Measurements from ENCODE around the gene LCE2D. TPM values are rescaled to one million over a fixed set of nuclear protein-coding genes. Genes with fewer than 3 reads are reported as not detected.

LCE2D gene, protein sequence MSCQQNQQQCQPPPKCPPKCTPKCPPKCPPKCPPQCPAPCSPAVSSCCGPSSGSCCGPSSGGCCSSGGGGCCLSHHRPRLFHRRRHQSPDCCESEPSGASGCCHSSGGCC
- total RNA-seq = not detected in 2 replicates

GRCh38 chr1:152663098-152663497, at the start of gene LCE2D:
Gene LCE2D (plus strand): TSS chr1:152663380. CDS start chr1:152664106, 726 bp downstream.

DNA sequence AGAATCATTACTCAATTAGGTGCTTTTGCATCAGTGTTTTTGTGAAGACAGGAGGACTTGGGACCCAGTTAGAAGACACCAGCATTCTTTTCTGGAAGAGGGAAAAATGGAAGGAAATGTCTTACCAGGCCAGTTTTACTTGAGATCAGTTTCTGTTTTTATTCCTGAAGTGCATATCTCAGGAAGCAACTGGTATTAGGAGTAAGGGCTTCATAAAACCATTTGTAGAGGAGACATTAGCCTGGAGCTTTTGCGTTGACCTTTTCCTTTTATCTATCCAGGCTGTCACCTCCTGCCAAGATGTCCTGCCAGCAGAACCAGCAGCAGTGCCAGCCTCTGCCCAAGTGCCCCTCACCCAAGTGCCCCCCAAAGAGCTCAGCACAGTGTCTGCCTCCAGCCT, 49.7 kb upstream of the LCE2D start, which contains the start of gene LCE3B:
Gene LCE3B (plus strand): TSS at position 301 of the 400 bp plus-strand sequence. CDS start 0 bp downstream, at position 301.

GRCh38 chr1:152622803-152623202, 40.4 kb upstream of the LCE2D start, which contains the start of gene LCE3A:
Gene LCE3A (minus strand): TSS chr1:152623103. CDS start chr1:152623103, 0 bp downstream.

DNA sequence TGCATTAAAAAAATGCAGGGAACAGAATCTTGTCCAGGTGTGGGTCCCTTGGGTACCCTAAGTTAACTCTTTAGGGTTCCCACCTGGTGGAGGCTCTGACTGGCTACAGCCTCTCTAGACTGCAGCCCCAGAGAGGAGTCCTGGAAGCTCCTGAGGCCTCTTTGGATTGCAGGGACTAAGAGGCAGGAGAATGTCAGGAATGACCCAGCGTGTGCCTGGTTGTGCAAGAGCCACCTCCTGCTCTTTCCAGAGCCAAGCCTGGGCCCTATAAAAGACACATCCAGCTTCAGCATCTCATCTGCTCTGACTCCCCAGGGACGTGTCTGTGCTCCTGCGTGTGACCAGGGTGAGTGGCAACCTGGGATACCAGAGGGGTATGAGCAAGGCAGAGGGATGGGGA, 11.8 kb downstream of the LCE2D start, which contains the start of gene LCE2C:
Gene LCE2C (plus strand): TSS at position 297 of the 400 bp plus-strand sequence. CDS start 737 bp downstream, outside the sequence.

GRCh38 chr1:152685823-152686222, 22.6 kb downstream of the LCE2D start, which contains the start of gene LCE2B:
Gene LCE2B (plus strand): TSS chr1:152686123. CDS start chr1:152686844, 721 bp downstream.

DNA sequence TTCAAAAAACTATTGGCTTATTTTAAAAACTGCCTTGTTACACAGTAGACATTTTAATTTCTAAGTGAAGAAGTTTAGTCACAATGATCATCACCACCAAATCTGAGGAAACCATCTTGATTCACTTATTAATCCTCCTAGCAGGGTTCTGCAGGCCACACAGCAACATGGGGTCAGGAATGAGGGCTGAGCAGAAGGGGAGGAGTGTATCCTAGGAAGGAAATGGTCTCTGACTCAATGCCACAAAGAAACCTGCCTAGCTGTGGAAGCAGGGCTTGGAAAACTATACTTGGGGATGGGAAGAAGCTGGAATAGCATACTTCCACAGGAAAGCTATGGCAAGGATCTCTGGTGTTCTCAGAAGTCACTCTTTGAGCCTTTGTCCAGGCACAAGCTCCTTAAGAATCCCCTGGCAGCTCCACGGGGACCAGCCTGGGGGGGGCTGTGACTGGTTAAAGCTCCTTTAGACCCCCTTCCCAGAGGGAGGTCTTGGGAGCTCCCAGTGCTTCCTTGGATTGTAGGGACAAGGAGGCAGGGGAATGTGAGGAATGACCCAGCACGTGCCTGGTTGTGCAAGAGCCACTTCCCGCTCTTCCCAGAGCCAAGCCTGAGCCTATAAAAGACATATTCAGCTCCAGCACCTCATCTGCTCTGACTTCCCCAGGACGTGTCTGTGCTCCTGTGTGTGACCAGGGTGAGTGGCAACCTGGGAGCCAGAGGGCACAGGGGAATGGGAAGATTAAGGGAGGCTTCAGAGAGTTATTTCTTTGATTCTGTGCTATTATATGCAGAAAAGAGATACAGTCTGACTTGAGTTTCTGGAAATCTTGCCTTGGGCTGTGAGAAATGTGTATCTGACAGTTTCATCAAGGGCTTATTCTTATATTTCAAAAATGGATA, 34.8 kb downstream of the LCE2D start, which contains the start of gene LCE2A:
Gene LCE2A (plus strand): TSS at position 645 of the 900 bp plus-strand sequence. CDS start 557 bp downstream, outside the sequence.

GRCh38 chr1:152707860-152708259, 44.7 kb downstream of the LCE2D start, which contains the start of gene LCE4A:
Gene LCE4A (plus strand): TSS chr1:152708160. CDS start chr1:152709076, 916 bp downstream.

Other genes with a start within 250 kb of the LCE2D start
- gene CRNN, start 249.1 kb upstream of the LCE2D start, total RNA-seq = not detected in 2 replicates
- not detected in 2 replicates for gene LCE5A, start 152.6 kb upstream of the LCE2D start, total RNA-seq
- gene CRCT1, start 148.9 kb upstream of the LCE2D start, total RNA-seq = not detected in 2 replicates
- gene LCE3E, start 96.6 kb upstream of the LCE2D start, total RNA-seq = not detected in 2 replicates
- gene LCE3D, start 82.9 kb upstream of the LCE2D start, total RNA-seq = not detected in 2 replicates
- not detected in 2 replicates for gene LCE3C, start 63.1 kb upstream of the LCE2D start, total RNA-seq
- not detected in 2 replicates for gene LCE3B, start 49.6 kb upstream of the LCE2D start, total RNA-seq
- gene LCE3A, start 40.3 kb upstream of the LCE2D start, total RNA-seq = not detected in 2 replicates
- gene LCE2C, start 11.9 kb downstream of the LCE2D start, total RNA-seq = not detected in 2 replicates
- gene LCE2B, start 22.7 kb downstream of the LCE2D start, total RNA-seq = not detected in 2 replicates
- gene LCE2A, start 35.0 kb downstream of the LCE2D start, total RNA-seq = not detected in 2 replicates
- gene LCE4A, start 44.8 kb downstream of the LCE2D start, total RNA-seq = not detected in 2 replicates
- gene KPRP, start 94.6 kb downstream of the LCE2D start, total RNA-seq = not detected in 2 replicates
- not detected in 2 replicates for gene LCE1F, start 111.8 kb downstream of the LCE2D start, total RNA-seq
- gene LCE1E, start 122.9 kb downstream of the LCE2D start, total RNA-seq = not detected in 2 replicates
- gene LCE1D, start 133.3 kb downstream of the LCE2D start, total RNA-seq = not detected in 2 replicates
- gene LCE1C, start 143.3 kb downstream of the LCE2D start, total RNA-seq = not detected in 2 replicates
- gene LCE1B, start 148.6 kb downstream of the LCE2D start, total RNA-seq = not detected in 2 replicates
- not detected in 2 replicates for gene LCE1A, start 164.1 kb downstream of the LCE2D start, total RNA-seq
- not detected in 2 replicates for gene LCE6A, start 179.5 kb downstream of the LCE2D start, total RNA-seq
- gene LCE7A, start 196.6 kb downstream of the LCE2D start, total RNA-seq = not detected in 2 replicates
- not detected in 2 replicates for gene SMCP, start 214.9 kb downstream of the LCE2D start, total RNA-seq
- gene IVL, start 245.2 kb downstream of the LCE2D start, total RNA-seq = not detected in 2 replicates